22Rv1 (cell line): ENCODE data around the gene DEPDC5.

ENCODE experiments used
- H3K27ac ChIP-seq: fragments of 450-650 bp; 2 replicates; pipeline ENCODE4 v1.5.1; 2017
- ZFX ChIP-seq: fragments of 450-650 bp; IDR thresholded peaks from 2 replicates; pipeline ENCODE4 v1.6.1; 2017; ENCODE audit warnings: antibody characterized with exemption, borderline replicate concordance
- TF ChIP-seq, protein P1 (sequence below): fragments of 450-650 bp; IDR thresholded peaks from 2 replicates; pipeline ENCODE4 v1.5.1; 2017; ENCODE audit warnings: mild to moderate bottlenecking

The DEPDC5 gene

DNA sequence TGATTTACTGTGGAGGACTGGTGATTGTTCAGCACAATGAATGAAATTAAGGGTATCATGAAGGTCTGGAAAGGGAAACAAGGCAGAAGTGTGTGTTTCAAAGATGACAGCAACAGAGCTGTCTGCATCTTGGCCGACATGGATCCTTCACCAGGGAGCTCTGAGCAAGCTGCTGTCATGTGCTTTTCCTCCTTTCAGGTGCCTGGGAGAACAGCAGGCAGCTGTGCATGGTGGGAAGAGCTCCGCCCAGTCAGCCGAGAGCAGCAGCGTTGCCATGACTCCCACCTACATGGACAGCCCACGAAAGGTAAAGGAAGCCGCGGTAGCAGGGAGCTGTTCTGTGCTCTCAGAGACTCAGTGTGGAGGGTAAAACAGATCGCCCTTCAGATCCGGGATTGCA lies 103.4 kb downstream of the DEPDC5 start:
- H3K27ac ChIP-seq: peak overlapping the region; percentile 68

DNA sequence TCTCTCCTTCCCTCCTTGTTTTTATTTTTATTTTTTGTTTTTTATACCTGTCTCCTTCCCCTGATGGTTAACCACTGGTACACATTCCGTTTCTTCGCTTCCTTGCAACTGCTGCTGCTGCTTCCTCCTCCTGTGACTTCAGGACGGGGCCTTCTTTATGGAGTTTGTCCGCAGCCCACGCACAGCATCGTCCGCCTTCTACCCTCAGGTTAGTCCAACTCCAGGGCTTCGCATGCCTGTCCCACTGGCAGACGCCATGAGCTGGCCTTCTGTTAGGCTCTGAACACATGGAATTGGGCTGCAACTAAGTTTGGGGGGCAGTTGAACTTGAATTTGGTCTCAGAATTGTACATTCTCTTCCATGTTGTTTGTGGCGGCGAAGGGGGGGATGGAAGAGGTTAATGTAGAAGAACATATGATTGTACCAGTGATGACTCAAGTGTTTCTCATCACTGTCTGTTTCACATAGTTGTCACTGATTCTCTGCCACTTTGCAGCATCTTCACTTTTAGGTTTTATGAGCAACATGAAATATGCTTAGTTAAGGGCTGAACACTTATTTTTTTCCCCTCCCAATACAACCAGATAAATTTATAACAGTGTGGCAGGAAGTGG lies 107.5 kb downstream of the DEPDC5 start:
- H3K27ac ChIP-seq: no peak overlapping the region
- TF ChIP-seq, protein P1, sequence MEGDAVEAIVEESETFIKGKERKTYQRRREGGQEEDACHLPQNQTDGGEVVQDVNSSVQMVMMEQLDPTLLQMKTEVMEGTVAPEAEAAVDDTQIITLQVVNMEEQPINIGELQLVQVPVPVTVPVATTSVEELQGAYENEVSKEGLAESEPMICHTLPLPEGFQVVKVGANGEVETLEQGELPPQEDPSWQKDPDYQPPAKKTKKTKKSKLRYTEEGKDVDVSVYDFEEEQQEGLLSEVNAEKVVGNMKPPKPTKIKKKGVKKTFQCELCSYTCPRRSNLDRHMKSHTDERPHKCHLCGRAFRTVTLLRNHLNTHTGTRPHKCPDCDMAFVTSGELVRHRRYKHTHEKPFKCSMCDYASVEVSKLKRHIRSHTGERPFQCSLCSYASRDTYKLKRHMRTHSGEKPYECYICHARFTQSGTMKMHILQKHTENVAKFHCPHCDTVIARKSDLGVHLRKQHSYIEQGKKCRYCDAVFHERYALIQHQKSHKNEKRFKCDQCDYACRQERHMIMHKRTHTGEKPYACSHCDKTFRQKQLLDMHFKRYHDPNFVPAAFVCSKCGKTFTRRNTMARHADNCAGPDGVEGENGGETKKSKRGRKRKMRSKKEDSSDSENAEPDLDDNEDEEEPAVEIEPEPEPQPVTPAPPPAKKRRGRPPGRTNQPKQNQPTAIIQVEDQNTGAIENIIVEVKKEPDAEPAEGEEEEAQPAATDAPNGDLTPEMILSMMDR: no peak
- TF ChIP-seq ZFX: no peak

More for the DNA sequence above, 103.4 kb downstream of the DEPDC5 start:
- TF ChIP-seq, protein P1: no peak
- TF ChIP-seq ZFX: no peak

DNA sequence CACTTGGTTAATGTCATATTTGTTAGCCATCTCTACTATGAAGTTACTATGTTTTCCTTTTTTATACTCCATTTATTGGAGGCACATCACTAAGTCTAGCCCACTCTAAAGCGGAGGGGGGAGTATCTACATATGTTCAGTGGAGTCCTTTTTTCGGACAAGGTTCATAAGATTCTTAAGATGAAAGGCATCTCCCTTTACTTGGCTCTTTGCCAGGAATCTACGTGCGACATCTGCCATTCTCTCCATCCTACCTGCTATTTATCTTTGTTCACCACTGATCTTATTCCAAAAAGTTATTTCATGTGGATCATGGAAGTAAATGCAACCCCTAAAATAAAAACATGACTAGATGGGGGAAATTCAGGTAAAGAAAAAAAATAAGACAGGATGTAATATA lies 113.1 kb downstream of the DEPDC5 start:
- TF ChIP-seq, protein P1: no peak
- TF ChIP-seq ZFX: no peak
- H3K27ac ChIP-seq: no peak overlapping the region

GRCh38 chr22:31867386-31868153 lies 113.8 kb downstream of the DEPDC5 start:
- no peak overlapping the region for H3K27ac ChIP-seq
- TF ChIP-seq, protein P1: no peak
- no peak for TF ChIP-seq ZFX

- TF ChIP-seq, protein P1: no peak
- no peak for TF ChIP-seq ZFX
- no peak overlapping the region for H3K27ac ChIP-seq
Observed at GRCh38 chr22:31869739-31870138, 115.9 kb downstream of the DEPDC5 start.

- no peak overlapping the region for H3K27ac ChIP-seq
- TF ChIP-seq ZFX: no peak
- TF ChIP-seq, protein P1: no peak
Observed at GRCh38 chr22:31870890-31871289, 117.1 kb downstream of the DEPDC5 start.

DNA sequence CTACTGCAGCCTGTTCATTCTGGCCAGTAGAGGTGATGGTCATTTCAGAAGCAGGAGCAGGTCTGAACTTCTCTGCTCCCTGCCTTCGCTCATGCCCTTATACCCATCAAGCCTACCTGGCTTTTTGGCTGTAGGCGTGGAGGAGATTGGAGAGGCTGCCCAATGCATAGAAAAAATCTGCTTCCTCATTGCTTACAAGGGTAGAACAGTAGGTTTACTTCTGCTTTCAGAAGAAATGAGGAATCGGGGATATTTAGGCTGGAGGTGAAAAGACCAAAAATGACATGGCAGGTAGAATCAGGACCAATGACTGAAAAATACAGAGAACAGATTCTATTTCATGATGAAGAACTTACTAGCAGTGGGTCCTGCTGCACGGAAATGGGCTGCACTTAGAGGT lies 117.7 kb downstream of the DEPDC5 start:
- TF ChIP-seq ZFX: no peak
- TF ChIP-seq, protein P1: no peak
- no peak overlapping the region for H3K27ac ChIP-seq
